T follicular helper cell (primary cell): ENCODE results near the gene TEAD4.

Experiments used
- DNase-seq: peaks from one replicate; pipeline ENCODE4 v3.0.0-alpha.2; 2020; ENCODE audit warnings: low read depth

TEAD4 gene

GRCh38 chr12:3032770-3033538 is 73.8 kb downstream of the TEAD4 start:
- no peak for DNase-seq

GRCh38 chr12:3033539-3033867 is 74.3 kb downstream of the TEAD4 start:
- DNase-seq = no peak

GRCh38 chr12:3034067-3034750 is 75.0 kb downstream of the TEAD4 start:
- DNase-seq = no peak

DNA sequence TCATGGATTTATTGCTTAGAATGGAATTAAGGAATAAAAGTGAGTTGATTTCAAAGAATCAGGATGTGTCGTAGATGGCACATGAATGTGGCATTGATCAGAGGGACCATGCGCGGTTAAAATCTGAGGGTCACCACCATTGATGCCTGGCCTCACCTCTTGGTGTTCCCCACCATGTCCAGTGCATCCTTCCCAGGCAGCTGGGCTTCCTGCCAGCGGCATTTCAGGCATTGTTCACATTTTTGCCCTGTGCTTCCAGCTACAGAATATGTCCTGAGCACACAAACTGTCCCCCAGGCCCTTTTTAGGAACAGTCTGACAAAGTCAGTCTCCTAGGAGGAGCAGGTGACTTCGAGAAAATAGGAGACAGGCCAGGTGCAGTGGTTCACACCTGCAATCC is 76.0 kb downstream of the TEAD4 start:
- no peak for DNase-seq

DNA sequence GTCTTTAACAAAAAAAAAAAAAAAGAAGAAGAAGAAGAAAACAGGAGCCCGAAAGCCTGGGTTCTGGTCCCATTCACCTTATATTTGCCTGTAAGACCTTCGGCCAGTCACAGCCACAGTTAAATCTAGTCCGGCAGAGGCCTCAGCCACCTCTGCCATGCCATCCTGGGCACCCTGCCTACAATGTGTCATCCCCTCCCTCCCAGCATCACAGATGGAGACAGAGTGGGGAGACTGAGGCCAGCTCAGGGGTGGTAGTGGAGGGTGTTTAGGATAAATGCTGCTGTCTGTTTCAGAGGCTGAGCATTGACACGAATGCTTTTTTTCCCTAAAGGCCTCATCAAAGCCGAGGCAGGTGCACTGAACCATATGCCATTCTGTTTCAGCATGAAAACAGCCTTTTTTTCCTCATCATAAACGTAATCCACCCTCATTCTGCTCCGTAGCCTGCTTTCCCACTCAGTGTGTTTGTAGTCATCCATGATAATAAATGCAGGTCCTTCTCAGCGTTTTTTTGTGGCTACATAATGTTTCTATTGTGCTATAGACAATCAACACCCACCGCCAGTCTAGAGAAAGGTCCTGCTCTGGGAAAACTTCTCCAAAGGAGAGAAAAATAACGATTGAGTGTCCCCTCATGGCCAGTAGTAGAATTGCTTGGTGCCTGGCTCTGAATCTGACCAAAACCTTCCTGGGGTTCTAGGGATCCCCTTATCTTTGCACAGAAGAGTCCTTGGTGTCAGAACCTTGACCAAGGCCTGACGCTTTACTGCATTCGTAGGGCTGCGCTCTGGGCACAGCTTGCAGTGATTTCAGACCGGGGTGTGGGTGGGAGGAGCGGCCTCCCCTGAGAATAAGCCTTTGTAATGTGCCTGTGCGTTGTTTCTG is 76.9 kb downstream of the TEAD4 start:
- no peak for DNase-seq

- DNase-seq = no peak
Measured at GRCh38 chr12:3036901-3037600, 77.9 kb downstream of the TEAD4 start.

GRCh38 chr12:3038166-3038565 is 79.0 kb downstream of the TEAD4 start:
- no peak for DNase-seq

GRCh38 chr12:3038926-3039510 is 79.8 kb downstream of the TEAD4 start:
- no peak for DNase-seq

GRCh38 chr12:3040026-3040656 is 80.9 kb downstream of the TEAD4 start:
- no peak for DNase-seq

DNA sequence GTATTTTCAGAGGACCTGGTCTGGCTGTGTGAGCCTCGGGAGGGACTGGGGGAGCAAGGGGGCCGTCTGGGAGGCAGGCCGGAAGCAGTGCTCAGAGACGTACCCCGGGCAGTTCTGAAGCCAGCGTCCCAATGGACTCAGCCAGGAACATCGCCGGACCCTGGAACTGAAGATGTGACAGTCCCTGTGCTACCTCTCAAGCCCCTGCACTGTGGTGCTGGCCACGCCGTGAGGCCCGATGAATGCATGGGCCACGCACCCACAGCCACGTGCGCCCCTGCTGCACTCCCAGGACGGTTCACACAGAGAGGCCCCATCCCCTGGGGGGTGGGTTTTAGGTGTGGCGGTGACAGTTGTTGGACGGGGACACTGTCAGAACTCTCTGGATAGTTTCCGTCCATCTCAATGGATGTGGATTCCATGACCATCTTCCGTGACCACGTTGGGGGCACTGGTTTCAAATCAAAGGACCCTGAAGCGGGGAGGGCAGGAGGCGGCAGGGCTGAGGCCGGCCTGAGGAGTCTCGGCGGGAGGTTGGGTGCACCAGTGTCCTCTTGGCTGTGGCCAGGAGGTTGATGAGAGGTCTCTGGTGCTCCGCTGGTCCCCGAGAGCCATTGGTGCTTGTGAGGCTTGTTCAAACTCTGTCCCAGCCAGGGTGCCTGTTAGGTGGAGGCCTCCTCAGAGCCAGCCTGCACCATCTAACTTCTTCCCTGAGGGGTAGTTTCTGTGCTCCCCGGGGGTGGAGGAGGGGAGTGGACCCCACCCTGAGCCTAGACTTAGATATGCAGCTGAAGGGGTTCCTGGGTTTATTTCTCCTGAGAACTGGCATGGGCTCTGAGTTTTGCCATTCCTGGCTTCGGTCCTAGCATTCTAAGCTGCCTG is 81.7 kb downstream of the TEAD4 start:
- no peak for DNase-seq

DNA sequence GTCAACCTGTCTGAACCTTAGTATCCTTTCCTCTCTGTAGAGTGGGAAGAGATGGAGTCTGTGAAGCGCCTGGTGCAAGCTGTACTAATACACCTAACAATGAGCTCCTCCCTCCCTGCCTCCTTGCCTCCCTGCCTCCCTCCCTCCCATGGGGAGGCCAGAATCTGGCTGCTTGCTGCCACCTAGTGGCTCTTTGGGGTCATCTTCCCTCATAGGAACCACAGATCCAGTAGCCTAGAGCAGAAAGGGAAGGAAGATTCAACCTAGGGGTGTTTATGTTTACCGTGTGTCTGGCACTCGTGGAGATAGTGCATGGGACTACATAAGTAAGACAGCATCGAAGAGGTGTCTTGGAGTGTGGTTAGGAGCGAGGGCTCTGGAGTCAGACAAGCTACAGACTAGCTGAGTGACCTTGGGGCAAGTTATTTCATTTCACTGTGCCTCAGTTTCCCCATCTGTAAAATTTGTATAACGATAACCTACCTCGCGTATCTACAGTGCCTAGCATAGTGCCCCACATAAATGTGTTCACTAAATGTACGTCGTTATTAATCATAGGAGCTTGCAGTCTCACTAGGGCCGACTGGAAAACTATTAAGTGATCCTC is 82.5 kb downstream of the TEAD4 start:
- DNase-seq = peak; percentile 29

- no peak for DNase-seq
Measured at GRCh38 chr12:3042394-3042793, 83.2 kb downstream of the TEAD4 start.

DNA sequence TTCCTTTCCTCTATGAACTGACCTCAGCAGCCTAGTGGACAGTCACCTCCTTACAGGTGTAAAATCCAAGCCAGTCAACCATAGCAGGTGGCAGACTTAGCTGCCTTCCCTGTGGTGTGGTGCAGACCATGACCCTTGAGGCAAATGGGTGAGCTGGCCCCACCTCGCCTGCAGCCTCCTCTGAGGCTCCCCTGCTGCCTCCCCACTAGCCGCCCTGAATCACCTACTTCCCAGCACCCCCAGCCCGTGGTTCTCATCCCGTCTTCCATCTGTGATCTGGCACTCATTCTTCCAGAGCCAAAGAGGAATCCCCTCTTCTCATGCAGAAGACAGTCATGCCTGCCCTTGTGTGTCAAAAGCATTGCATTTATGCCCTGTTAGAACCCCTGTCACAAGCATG is 83.6 kb downstream of the TEAD4 start:
- no peak for DNase-seq

DNA sequence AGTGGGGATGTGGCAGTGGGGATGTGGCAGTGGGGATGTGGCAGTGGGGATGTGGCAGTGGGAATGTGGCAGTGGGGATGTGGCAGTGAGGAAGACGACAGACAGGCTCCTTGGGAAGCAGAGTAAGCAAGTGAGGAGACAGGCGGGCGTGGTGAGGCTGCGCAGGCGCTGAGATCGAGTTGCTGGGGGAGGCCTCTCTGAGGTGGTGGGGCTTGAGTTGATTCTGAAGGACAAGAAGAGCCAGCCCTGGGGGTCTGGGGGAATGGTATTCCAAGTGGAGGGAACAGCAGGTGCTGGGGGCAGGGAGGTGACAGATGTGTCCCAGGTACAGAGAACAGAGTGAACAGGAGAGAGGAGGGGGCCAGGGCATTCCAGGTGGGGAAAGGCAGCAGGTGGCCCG is 84.2 kb downstream of the TEAD4 start:
- no peak for DNase-seq

DNA sequence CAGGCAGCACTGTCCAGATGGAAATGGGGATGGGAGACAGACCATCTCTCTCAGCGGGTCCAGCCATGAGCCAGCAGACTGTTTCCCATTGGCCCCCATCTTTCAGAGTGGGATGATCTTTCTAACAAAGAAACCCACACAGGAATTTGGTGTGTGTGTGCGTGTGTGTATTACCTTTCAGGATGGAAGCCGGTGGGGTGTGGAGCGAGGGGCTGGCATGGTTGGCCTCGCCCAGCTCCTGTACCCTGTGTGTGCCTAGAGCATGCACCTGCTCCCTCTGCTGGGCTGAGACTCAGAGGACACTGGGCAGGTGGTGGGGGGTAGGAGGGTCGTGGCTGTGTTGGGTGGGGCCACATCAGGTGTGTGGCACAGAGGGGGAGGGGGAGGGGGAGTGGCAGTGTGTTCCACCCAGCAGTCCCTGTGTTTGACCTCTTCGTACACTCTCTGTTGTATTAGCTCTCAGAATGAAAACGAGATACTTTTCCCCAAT is 85.0 kb downstream of the TEAD4 start:
- no peak for DNase-seq

DNA sequence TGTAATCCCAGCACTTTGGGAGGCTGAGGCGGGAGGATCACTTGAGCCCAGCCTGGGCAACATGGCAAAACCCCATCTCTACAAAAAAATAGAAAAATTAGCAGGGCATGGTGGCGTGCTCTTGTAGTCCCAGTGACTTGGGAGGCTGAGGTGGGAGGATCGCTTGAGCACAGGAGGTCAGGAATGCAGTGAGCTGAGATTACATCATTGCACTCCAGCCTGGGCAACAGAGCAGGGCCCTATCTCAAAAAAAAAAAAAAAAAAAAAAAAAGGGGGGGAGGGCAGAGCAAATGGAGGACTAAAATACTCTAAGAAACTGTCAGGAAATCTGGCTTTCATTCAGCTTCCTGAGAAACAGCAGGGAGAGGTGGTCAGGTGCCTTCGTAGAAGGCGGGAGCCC is 86.3 kb downstream of the TEAD4 start:
- no peak for DNase-seq

DNA sequence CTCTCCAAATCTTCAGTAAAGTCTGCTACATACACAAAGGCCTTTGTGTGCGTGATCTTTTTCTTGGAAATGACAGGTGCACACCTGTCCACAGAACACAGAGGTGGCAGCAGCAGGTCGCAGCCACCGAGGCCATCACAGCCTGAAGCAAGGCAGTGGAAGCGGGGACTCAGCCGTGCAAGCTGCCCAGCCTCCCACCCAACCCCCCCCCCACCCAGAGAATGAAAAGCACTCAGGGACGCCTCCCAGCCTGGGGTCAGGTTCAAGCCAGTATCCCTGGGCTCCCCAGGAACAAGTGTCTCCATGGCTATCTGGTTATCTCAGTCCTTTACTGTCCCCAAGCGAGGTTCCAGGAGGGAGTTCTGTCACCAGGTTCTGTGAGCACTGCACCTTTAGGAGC is 86.8 kb downstream of the TEAD4 start:
- DNase-seq = no peak

- no peak for DNase-seq
Measured at GRCh38 chr12:3046441-3047200, 87.4 kb downstream of the TEAD4 start.

DNA sequence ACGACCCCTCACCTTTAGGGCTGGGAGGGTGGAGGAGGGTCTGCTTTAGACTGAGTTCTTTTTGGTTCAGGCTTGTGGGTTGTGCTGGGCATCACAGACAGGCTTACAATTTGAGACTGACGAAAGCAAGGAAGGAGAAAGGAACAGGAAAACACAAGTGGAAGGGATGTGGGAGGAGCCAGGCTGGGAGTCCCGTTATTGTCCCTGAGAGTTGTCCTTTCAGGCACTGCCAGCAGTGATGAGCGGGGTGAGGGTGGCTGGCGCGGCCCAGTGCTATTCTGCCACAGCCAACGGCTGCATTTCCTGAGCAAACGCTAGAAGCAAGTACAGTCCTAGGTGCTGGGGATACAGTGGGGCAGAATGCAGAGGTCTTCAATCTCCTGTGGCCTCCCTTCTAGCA is 88.8 kb downstream of the TEAD4 start:
- DNase-seq = no peak
